BJ (cell line): ENCODE measurements around the gene ETNK2. TPM values are rescaled to one million over a fixed set of nuclear protein-coding genes. Genes with fewer than 3 reads are reported as not detected.

ENCODE experiments used
- CTCF ChIA-PET: fragments of 350-600 bp; formaldehyde crosslinking; extraction: SDS; loops from one replicate; lab custom pipeline; 2021; ENCODE audit warnings: antibody characterized with exemption, inconsistent platforms; lab: Yijun Ruan, JAX
- POLR2A ChIA-PET: fragments of 300-600 bp; sonication (Branson Sonifier 250); formaldehyde crosslinking; extraction: SDS; loops from one replicate; lab custom pipeline; 2021; ENCODE audit warnings: antibody characterized with exemption; lab: Charles Lee
- DNase-seq: peaks from one replicate; pipeline ENCODE4 v3.0.0-alpha.2; 2011; ENCODE audit warnings: low read depth
- H3K27me3 ChIP-seq: 2 replicates; pipeline ENCODE4 v1.6.0; 2011; ENCODE audit warnings: low read length; ENCODE audit not compliant: control insufficient read depth, insufficient read depth
- H3K36me3 ChIP-seq: 2 replicates; pipeline ENCODE4 v1.5.1; 2011; ENCODE audit warnings: low read length; ENCODE audit not compliant: control insufficient read depth, insufficient read depth
- H3K4me3 ChIP-seq: 2 replicates; pipeline ENCODE4 v1.5.1; 2011; ENCODE audit warnings: low read depth, mild to moderate bottlenecking, control low read depth, low read length
- polyA plus RNA-seq: library from polyadenylated mRNA; depleted of rRNA; stranded (reverse); fragments of >200 nt; gene quantifications from 2 replicates; pipeline ENCODE4 v1.2.3, GENCODE V29; 2011
- TF ChIP-seq, protein P1 (sequence below): IDR thresholded peaks from 2 replicates; pipeline ENCODE4 v1.5.1; 2011; ENCODE audit warnings: low read depth, mild to moderate bottlenecking, control low read depth, inconsistent platforms, low read length, moderate library complexity; ENCODE audit not compliant: insufficient read depth

Gene ETNK2
- polyA plus RNA-seq, 1 experiment: 30.7 TPM

- Histone ChIP-seq H3K4me3 (no peak overlapping the region), H3K27me3 (no peaks in the 10 kb centered on the region), H3K36me3 (peaks cover 4% of the 10 kb centered on the region; the same call in 1 of the 2 replicates)
- TF ChIP-seq, protein P1, sequence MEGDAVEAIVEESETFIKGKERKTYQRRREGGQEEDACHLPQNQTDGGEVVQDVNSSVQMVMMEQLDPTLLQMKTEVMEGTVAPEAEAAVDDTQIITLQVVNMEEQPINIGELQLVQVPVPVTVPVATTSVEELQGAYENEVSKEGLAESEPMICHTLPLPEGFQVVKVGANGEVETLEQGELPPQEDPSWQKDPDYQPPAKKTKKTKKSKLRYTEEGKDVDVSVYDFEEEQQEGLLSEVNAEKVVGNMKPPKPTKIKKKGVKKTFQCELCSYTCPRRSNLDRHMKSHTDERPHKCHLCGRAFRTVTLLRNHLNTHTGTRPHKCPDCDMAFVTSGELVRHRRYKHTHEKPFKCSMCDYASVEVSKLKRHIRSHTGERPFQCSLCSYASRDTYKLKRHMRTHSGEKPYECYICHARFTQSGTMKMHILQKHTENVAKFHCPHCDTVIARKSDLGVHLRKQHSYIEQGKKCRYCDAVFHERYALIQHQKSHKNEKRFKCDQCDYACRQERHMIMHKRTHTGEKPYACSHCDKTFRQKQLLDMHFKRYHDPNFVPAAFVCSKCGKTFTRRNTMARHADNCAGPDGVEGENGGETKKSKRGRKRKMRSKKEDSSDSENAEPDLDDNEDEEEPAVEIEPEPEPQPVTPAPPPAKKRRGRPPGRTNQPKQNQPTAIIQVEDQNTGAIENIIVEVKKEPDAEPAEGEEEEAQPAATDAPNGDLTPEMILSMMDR: no peak
- CTCF ChIA-PET: interaction anchor here (5.5 kb wide), 1 partner anchor 17 kb away, joined by 30 read pairs; no protein-coding TSS in a partner anchor
- POLR2A ChIA-PET: no interaction called here
- DNase-seq: no peak
Measured at GRCh38 chr1:204146965-204147364, 4.9 kb downstream of the ETNK2 start.

- TF ChIP-seq, protein P1: no peak
- H3K27me3 ChIP-seq: no peaks in the 10 kb centered on the region
Measured at GRCh38 chr1:204146309-204146708, 5.5 kb downstream of the ETNK2 start.

DNA sequence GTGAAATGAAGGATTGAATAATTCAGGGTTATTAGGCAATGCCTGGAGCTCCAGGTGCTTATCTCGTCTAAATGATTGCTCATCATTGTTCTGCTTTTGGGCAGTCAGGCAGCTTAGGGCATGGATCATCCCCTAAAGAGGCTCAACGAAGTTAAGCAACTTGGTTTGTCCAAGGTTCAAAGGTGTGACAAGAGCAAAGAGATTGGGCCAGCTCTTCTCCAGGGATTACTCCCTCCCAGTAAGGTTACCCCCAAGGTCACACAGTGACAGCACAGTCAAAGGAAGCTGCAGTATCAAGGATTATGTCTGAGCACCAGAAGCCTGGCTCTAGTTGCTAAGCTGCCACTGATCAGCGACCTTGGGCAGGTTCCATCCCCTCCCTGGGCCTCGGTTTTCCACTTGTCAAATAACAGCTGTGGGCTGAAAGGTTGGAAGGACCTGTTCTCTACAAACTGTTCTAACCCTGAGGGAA, 6.8 kb downstream of the ETNK2 start:
- no peaks in the 10 kb centered on the region for H3K27me3 ChIP-seq
- POLR2A ChIA-PET: no interaction called here
- TF ChIP-seq, protein P1: no peak
- CTCF ChIA-PET: interaction anchor here (1.3 to 2.4 kb wide), 3 partner anchors 16 to 284 kb away, joined by 3 to 12 read pairs (median 5); partner anchors contain the start of gene SNRPE
- H3K36me3 ChIP-seq: peaks cover 4% of the 10 kb centered on the region; the same call in 1 of the 2 replicates
- no peak for DNase-seq
- no peak overlapping the region for H3K4me3 ChIP-seq

More at GRCh38 chr1:204146309-204146708, 5.5 kb downstream of the ETNK2 start:
- no peak overlapping the region for H3K4me3 ChIP-seq
- DNase-seq: no peak
- ChIA-PET POLR2A (no interaction called here), CTCF (no interaction called here)
- peaks cover 4% of the 10 kb centered on the region; the same call in 1 of the 2 replicates for H3K36me3 ChIP-seq

DNA sequence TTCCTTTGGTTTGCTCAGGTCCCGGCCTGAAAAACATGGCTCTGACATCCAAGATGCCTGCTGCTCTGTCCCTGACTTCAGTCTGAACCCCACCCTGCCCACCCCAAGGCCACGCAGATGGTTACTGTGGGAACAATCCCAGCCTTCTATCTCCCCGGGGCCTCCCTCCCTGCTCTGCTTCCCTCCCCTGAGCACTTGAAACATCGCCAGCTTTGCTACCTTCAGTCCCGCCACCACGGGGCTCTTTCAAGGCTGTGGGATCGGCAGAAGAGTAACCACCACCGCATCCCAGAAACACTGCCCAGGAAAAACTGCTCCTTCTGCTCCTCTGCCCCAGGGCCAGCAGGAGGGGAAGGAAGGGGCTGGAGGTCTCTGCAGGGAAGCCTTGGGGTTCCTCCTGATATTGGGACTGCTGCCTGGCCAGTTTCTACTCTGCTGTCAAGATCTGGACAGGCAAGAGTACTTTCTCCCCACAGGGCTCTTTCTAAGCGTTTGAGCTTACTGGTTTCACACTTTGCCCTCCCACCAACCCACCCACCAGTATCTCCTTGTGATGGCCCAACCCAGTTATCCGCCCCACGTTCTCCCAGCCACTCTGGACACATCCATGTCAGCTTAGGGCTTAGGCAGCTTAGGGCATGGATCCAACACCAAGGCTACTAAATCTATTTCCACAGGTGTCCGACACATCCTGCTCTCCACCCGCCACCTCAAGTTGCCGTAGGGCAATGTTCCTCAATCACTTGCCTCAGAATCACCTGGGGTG, 8.4 kb downstream of the ETNK2 start:
- Histone ChIP-seq H3K36me3 (peaks cover 4% of the 10 kb centered on the region; the same call in 1 of the 2 replicates), H3K27me3 (no peaks in the 10 kb centered on the region), H3K4me3 (no peak overlapping the region)
- ChIA-PET CTCF (interaction anchor here (1.3 to 2.4 kb wide), 2 partner anchors 14 to 283 kb away, joined by 3 to 12 read pairs; partner anchors contain the start of gene SNRPE), POLR2A (no interaction called here)
- TF ChIP-seq, protein P1: no peak
- no peak for DNase-seq
